Measurements from ENCODE around the gene ZNF548. TPM values are rescaled to one million over a fixed set of nuclear protein-coding genes. Genes with fewer than 3 reads are reported as not detected.

Gene ZNF548
- polyA plus RNA-seq, 3 donors, result 4.6 to 20.7 (median 6.0) TPM

GRCh38 chr19:57380923-57381322, 8.7 kb upstream of the ZNF548 start:
- Histone ChIP-seq H4K20me1 (ENCODE audit: insufficient read depth, low read length) (no peaks in the 10 kb centered on the region), H3K4me2 (replicated peaks; ENCODE audit: extremely low read depth, low read length, poor library complexity, severe bottlenecking) (no peak overlapping the region), H3K79me2 (ENCODE audit: insufficient read depth, low read length) (no peaks in the 10 kb centered on the region), H3K27ac (ENCODE audit: low read depth in 1 of 2, low read length in 2 of 2) (no peak overlapping the region), H3K9ac (ENCODE audit: insufficient read depth, low read length, poor library complexity, severe bottlenecking) (no peak overlapping the region), H3K4me1 (ENCODE audit: control insufficient read depth in 1 of 2, insufficient read depth in 2 of 2, low read length in 2 of 2) (no peaks in the 10 kb centered on the region), H3K9me3 (replicated peaks in 1 of 2; ENCODE audit: control insufficient read depth in 1 of 2, insufficient read depth in 1 of 2, low read length in 2 of 2) (peaks cover 51 to 64% of the 10 kb centered on the region in 2 donors), H3K4me3 (replicated peaks in 1 of 3; ENCODE audit: low read depth in 2 of 3, low read length in 3 of 3) (no peak overlapping the region), H3K27me3 (ENCODE audit: control insufficient read depth in 2 of 2, insufficient read depth in 2 of 2, low read length in 2 of 2) (no peaks in the 10 kb centered on the region), H3K36me3 (replicated peaks in 1 of 2; ENCODE audit: control insufficient read depth in 1 of 2, insufficient read depth in 2 of 2, low read length in 2 of 2) (peaks cover 4 to 24% of the 10 kb centered on the region in 2 donors), H2AFZ (ENCODE audit: insufficient read depth, low read depth, low read length, poor library complexity, severe bottlenecking) (no peak overlapping the region)
- DNase-seq, result no peak
- Mint-ChIP-seq H3K27ac (no peak overlapping the region), H3K9me3 (peaks cover 34 to 93% (median 68%) of the 10 kb centered on the region in 7 donors), H3K4me3 (no peak overlapping the region), H3K27me3 (ENCODE audit: low read depth in 3 of 3) (peaks cover 0 to 2% (median 0%) of the 10 kb centered on the region in 3 donors), H3K4me1 (no peaks in the 10 kb centered on the region), H3K36me3 (peaks cover 13 to 16% of the 10 kb centered on the region in 2 donors)
- TF ChIP-seq CTCF (IDR thresholded peaks at IDR 0.05), result no peak
- intact Hi-C loops (cut with micrococcal nuclease), result loop anchor here in 1 of 2 donors (10.0 kb wide), 1 partner anchor 254 kb away; the partner anchor contains the start of gene ZNF211

GRCh38 chr19:57382806-57383488, 6.7 kb upstream of the ZNF548 start:
- H2AFZ ChIP-seq (ENCODE audit: insufficient read depth, low read depth, low read length, poor library complexity, severe bottlenecking), result no peak overlapping the region
- Mint-ChIP-seq H3K4me3 (no peak overlapping the region), H3K27ac (no peak overlapping the region), H3K36me3 (peaks cover 0 to 2% of the 10 kb centered on the region in 2 donors), H3K4me1 (no peaks in the 10 kb centered on the region), H3K9me3 (peaks cover 23 to 84% (median 55%) of the 10 kb centered on the region in 7 donors), H3K27me3 (ENCODE audit: low read depth in 3 of 3) (peaks cover 0 to 3% (median 0%) of the 10 kb centered on the region in 3 donors)
- no peak overlapping the region for H3K27ac ChIP-seq (ENCODE audit: low read depth in 1 of 2, low read length in 2 of 2)
- no peaks in the 10 kb centered on the region for H3K79me2 ChIP-seq (ENCODE audit: insufficient read depth, low read length)
- peaks cover 0 to 6% of the 10 kb centered on the region in 2 donors for H3K36me3 ChIP-seq (replicated peaks in 1 of 2; ENCODE audit: control insufficient read depth in 1 of 2, insufficient read depth in 2 of 2, low read length in 2 of 2)
- H3K4me1 ChIP-seq (ENCODE audit: control insufficient read depth in 1 of 2, insufficient read depth in 2 of 2, low read length in 2 of 2), result no peaks in the 10 kb centered on the region
- 70% methylated on average over 2 of the region's 7 CpGs for WGBS (ENCODE audit: insufficient coverage)
- no peak overlapping the region for H3K4me3 ChIP-seq (replicated peaks in 1 of 3; ENCODE audit: low read depth in 2 of 3, low read length in 3 of 3)
- H3K9ac ChIP-seq (ENCODE audit: insufficient read depth, low read length, poor library complexity, severe bottlenecking), result no peak overlapping the region
- no peaks in the 10 kb centered on the region for H4K20me1 ChIP-seq (ENCODE audit: insufficient read depth, low read length)
- intact Hi-C loops (cut with micrococcal nuclease), result loop anchor here in 1 of 2 donors (10.0 kb wide), 1 partner anchor 252 kb away; the partner anchor contains the start of gene ZNF211
- H3K9me3 ChIP-seq (replicated peaks in 1 of 2; ENCODE audit: control insufficient read depth in 1 of 2, insufficient read depth in 1 of 2, low read length in 2 of 2), result peaks cover 41 to 48% of the 10 kb centered on the region in 2 donors
- H3K27me3 ChIP-seq (ENCODE audit: control insufficient read depth in 2 of 2, insufficient read depth in 2 of 2, low read length in 2 of 2), result no peaks in the 10 kb centered on the region
- no peak overlapping the region for H3K4me2 ChIP-seq (replicated peaks; ENCODE audit: extremely low read depth, low read length, poor library complexity, severe bottlenecking)
- no peak for DNase-seq
- TF ChIP-seq CTCF (IDR thresholded peaks at IDR 0.05), result no peak

Measured in CD14-positive monocyte (primary cell).